Activated CD4-positive, alpha-beta T cell treated with anti-CD3 and anti-CD28 coated beads for 1 hour (primary cell): ENCODE results near the gene PLPPR1.
"Not testable (repeated sequence)": the region's sequence is repeated elsewhere in the genome, so short reads cannot be mapped to it uniquely, and the experiment has no call there.

Experiments
- DNase-seq: peaks from one replicate; pipeline ENCODE4 v3.0.0-alpha.2; 2020

Gene PLPPR1

DNA sequence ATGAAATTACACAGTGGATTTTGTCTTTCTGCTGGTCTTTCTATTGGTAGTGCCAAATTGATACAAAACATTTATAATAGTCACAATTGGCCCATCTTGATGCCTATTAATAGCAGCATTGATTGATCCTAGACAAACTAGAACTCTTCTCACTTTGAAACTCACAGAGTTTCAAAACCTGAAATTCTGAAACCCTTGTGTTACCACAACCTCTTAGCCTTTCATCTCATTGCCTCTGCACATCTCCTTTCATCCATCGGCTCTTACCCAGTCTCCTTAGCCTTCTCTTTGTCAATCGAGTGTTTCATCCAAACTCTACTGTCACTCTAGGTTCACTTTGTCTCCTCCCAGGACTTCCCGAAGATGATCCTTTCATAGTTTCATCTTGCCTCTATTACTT is 22.1 kb downstream of the PLPPR1 start:
- DNase-seq: no peak

DNA sequence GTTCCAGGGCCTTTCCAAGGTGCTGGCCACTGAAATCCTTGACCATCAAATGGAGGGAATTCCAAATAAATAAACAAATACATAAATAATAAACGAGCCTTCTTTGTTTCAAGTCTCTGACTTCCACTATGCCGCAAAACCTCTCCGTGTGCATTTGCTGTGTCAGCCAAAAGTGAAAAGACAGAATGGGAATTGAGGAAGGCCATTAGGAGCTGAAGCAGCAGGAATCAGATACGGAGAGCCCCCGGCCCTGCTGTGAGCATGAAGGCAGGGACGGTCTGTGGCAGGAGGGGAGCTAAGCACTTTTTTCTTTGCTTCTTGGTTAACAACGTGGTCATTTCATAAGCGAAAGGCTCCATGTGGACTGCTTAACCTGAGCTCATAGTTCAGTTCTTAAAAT is 26.1 kb downstream of the PLPPR1 start:
- no peak for DNase-seq

DNA sequence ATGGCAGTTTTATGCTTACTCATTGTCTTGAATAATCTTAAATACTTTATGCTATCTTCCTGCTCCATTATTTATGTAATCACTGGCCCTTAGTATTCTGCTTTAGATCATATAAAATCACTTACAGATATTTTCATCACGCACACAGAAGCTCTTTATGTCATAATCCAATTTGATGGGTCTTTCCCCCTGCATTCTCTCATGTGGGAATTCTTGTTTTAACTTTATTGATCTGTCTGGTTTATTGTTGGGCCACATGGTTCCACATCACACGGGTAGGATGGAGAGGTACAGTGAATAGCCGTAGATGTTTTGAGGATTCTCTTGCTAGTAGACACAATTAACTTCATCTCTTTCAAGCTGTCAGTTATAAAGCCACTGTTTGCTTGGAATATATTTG is 27.0 kb downstream of the PLPPR1 start:
- no peak for DNase-seq

DNA sequence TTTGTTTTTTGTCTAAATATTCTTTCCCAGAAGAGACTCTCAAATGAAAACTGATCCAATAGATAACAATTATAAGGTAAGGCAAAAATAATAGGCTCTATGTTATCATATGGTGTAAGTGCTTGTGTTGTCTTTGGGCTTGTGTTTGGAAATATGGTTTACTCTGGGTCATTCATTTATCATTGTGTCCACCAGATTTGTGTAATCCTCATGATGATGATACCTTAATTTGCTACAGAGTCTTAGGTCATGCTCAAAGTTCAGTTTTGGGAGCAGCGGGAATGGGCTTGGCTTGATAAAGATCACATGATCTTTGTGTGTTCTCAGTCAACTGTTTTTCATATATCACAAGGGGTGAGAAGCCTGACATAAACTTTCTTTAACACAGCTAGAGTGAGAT is 34.2 kb downstream of the PLPPR1 start:
- no peak for DNase-seq

DNA sequence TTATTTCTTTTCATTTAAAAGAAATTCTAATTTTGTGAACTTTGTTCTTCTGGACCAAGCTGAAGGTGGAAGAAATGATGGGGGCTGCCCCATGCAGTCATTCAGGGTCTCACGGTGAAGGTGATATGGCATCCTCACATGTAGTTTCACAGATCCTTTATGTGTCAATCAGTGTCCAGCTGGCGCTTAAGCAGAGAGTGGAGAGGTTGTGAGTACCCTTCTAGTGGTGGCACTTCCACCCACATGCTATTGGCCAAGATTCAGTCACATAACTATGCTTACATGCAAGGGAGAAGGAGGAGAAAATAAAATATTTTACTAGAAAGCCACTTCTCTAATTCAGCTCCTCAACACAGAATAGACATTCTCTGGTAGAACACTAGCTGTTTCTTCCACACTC is 34.7 kb downstream of the PLPPR1 start:
- DNase-seq: no peak

DNA sequence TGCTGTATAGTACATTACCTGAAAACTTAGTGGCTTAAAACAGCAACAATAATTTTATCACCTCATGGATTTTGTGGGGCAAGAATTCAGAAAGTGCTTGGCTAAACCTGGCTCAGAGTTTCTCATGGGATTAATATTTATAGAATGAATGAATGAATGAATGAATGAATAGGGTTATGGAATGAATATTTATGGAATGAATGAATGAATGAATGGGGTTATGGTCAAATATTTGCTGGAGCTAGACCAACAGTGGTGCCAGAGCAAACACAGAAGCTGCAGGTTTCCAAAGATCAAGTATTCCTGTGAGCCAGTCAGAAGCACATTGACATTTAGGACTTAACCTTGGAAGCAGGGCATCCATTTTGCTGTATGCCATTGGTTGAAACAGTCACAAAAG is 35.7 kb downstream of the PLPPR1 start:
- DNase-seq: no peak

DNA sequence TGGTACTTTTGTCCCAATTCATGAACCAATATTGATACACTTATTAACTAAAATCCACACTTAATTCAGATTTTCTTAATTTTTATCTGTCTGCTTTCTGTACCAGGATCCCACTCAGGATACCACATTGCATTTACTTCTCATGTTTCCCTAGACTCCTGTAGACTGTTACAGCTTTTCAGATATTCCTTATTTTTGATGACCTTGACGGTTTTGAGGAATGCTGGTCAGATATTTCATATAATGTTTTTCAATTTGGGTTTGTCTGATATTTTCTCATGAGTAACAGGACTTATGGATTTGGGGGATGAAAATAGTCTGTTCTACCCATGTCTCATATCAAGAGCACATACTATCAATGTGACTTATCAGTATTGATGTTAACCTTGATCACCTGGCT is 37.4 kb downstream of the PLPPR1 start:
- no peak for DNase-seq

DNA sequence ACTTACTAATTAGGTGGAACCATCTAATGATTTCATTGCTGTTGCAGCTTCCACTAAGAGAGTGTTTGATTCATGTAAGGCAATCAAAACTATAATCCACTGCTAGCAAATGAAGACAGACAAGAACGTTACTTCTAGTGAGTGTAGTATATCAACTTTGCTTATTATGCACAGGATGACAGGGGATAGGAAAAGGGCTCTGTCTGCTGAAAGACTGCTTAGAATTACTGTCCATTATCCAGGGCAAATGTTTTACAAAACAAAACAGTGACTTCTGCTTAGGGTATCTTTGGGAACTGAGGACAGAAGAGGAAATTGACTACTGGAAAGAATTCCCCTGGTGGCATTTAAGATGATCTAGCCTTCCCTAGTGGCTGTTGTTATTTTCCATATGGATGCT is 40.2 kb downstream of the PLPPR1 start:
- DNase-seq: no peak

DNA sequence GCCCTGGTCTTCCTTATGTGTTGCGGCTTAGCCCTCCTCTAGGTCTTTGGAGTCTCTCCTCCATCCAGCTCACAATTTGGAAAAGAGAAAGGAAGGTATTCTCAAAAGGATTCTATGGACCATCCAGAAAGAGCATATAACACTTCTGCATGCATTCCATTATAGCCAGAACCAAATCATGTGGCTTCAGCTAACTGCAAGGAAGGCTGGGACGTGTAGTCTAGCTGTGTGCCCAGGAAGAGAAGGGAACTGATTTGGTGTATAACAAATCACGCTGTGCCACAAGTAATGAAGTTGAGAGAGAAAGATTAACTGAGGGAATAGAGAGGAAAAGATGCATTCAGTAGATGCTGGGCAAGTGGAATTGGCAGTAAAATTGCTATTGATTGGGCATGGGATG is 43.7 kb downstream of the PLPPR1 start:
- no peak for DNase-seq

DNA sequence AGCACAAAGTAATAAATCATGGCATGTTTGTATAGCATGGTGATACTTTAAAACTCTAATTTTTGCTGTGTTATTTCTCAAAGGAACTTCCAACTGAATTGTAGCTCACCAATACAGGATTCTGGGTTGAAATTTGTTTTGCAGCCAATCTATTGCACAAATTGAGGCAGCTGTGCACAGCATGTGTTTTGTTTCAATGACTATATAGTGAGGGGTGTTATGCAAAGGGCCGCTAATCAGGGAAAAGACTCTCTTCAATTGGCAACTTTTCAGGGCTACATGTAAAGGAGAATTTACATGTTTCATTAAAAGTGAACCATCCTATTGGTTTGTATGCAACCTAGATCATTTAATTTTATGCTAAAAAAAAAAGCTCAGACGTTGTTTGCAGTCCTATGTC is 44.6 kb downstream of the PLPPR1 start:
- no peak for DNase-seq

DNA sequence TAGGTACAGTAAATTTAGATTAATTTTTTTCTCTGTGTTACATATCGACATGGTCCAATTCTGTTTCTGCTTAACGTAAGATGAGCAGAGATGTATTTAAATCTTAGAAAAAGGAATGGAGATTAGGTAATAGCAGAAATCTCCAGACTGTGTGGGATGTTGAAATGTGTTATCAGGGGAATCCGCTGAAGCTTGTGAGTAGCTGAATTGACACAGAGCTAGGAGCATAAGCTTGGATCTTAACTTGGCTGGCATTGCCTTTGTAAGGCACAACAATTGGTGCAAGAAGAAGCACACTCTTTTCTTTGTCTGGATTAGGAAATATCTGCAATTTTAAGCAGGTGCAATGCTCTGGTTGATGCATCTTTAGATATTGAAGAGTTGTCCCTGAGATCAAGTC is 53.1 kb downstream of the PLPPR1 start:
- no peak for DNase-seq

DNA sequence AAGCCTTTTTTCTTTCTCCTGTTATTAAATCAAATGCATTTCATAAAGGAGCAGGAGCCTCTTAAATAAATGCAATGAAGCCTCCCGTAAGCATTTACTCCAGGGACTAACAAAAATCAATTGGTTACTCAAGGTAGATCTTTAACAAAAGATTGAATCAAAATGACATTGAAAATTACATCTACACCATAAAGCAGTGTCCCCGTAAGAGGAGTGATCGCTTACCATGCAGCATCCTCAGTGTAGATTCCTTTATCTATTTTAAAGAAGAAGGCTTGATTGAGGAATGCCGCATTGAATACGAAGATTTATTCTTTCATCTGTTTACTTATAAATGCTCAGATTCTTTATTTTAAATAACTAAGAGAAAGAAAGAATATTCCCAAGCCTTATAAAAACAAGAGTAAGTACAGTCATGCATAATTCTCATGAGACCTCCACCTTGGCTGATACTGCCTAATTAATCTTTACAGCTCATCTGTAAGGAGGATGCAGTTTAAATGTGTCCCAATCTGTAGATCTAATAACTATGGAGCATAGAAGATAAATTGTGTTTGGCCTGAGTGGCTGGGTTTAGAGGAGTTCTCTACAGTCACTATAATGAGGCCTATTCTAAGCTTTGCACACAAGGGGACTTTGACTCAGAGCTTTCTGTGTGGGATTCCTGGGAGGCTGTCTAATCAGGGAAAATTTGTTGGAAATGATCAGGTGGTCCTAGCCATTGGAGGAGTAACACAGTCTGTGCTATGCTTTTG is 55.1 kb downstream of the PLPPR1 start:
- DNase-seq: no peak

DNA sequence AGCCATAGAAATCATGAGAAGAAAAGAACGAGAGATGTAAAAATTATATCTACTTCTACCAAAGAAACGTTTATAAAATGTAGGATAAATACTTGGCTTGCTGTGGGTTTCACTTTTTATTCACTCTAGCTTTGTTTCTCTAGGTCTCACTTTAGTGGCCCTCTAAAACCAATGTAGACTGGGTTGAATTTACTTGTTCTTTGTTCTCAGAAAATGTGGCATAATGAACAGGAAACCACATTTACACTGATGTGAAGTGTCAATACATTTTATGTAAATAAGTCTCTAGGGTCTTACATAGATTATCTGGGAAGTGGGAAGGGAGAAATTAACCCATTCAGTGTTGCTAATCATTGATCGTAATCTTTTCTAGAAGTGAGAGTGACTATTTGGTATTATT is 58.9 kb downstream of the PLPPR1 start:
- DNase-seq: no peak

DNA sequence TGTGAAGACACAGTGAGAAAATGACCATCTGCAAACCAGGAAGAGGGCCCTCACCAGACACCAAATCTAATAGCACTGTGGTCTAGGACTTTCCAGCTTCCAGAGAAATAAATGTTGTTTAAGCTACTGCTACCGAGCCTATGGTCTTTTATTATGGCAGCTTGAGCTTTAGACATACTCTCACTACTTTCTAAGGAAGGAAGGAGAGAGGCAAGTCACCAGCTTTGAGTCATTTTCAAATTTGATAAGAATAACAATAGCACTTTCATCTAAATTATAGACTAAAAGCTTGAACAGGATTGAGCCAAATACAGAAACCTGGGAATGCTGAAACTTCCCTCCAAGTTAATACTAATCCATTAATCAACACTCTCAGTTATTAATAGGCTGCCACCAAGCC is 64.4 kb downstream of the PLPPR1 start:
- DNase-seq: no peak

DNA sequence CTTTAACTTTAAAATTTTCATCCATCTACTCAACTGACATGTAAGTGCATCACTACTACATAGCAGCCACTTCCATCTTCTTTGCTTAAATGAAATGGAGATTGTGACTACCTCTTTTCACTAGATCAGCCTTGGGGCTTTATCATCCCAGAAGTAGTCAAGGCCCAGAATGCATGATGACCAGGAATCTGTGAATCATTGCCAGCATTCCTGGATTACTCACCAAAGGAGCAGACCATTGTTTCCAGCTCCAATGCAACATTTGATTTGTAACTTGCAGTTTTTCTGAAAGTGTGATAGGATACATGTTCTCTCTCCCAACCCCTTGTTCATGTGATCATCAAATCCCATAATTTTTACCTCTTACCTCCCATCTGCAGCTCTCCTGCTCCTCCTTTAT is 65.1 kb downstream of the PLPPR1 start:
- no peak for DNase-seq

DNA sequence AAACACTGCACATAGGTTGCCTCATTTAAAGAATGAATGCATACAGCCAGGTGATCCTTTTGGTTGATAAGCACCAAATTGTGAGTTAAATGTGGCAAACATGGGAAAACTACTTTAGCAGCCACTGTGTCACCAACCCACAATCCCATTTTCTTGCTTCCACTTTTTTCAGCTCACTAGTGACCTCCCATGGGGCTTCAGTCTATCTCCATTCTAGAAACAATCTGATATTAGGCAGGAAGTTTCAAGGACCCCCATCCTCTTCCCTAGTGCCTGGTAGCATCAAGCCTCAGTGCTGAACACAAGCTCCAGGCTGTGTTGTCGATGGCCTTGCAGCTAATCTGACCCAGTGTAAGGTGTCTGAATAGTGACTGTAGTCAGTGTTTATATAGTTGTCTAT is 66.2 kb downstream of the PLPPR1 start:
- no peak for DNase-seq

DNA sequence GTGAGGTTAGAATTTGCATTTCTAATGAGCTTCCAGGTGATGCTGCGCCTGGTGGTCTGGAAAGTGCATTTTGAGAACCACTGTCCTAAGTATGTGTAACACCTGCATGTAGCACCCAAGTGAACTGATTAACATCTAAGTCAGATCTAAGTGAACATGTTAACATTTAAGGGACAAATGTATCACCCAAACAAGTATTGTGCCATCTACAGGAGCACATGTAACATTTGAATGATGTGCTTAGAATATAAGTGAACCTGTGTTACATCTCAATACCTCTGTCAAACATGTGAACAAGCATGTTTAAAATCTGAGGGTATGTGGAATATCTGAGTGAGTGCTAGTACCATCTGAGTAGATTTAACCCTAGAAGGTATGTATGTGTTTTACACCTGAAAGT is 68.7 kb downstream of the PLPPR1 start:
- no peak for DNase-seq

DNA sequence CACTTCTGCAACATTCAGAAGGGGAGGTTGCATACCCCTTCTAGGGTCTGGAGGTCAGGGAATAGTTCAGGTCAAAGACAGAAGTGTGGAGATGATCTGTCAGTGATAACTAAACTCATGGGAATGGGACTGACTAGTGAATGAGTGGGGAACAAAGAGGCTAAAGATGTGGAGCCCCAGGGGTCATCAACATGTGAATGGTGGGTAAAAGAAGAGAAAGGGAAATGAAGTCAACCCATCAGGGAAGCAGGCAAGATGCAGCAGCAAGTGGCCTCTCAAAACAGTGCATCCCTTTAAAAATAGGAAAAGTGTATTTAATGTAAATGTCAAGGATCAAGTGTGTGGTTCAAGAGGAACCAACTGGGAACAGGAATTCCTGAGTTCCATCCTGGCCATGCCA is 69.9 kb downstream of the PLPPR1 start:
- no peak for DNase-seq

DNA sequence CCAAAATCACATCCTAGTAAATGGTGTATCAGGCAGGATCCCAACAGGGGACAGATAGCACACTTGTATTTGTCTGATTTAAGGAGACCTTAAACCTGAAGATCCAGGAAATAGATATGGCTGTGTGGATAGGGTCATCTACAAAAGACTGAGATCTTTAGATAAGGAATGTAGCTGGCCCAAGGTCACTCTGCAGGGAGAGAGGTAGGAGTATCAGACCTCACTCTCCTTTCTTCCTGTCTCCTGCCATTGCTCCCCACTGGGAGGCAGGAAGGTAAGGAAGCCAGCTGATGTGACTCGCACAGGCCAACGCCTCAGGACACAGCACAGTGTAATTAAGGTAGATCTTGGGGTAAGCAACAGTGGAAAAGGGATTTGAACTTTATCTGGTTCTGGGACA is 85.8 kb downstream of the PLPPR1 start:
- no peak for DNase-seq

DNA sequence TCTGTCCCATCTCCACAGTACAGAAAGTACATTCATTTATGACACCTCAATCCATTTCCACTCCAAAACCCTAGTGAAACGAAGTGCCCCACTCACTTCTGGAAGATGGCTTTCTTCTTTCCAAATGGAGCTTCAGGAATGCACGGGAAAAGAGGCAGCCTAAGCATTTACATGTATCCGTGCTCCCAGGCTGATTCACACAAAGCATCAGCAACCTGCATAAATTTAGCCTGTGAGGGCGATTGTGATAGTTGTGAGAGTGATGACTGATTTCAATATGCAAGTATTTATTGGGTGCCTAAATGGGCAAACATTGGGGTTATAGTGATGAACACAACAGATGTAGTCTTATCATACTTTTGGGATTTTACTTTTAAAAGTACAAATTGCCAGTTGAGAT is 86.6 kb downstream of the PLPPR1 start:
- DNase-seq: no peak

DNA sequence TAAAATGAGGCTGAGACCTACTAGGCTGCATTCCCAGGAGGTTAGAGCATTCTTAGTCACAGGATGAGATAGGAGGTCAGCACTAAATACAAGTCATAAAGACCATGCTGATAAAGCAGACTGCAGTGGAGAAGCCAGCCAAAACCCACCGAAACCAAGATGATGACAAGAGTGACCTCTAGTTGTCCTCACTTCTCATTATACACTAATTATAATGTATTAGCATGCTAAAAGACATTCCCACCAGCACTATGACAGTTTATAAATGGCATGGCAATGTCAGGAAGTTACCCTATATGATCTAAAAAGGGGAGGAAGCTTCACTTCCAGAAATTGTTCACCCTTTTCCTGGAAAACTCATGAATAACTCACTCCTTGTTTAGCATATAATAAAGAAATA is 88.6 kb downstream of the PLPPR1 start:
- no peak for DNase-seq

DNA sequence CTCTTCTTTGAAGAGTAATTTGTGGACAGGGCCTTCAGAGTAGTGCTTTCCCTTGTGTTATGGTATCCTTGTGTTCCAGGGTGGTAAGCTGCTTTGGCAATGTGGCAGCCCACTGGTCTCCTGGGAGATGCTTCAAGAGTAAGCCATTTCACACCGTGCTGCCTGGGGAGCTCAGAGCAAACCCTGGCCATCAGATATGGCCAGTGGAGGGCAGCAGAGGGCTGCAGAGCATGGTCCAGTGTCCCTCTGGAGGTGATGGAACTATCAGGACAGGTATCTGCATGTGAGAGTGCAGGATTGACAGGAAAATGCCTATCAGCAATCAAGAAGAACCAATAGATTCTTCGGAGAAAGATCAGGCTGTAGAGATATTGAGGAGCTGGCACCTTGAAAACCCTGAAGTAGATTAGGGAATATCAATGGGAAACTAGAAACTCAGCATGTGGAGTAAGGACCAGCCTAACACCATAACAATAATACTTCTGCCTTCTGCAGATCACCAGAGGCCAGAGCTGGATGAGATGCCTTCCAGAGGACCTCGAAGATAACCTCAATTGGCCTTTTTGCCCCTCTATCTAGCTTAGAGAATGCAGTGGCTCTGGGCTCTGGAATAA is 90.8 kb downstream of the PLPPR1 start:
- DNase-seq: no peak

DNA sequence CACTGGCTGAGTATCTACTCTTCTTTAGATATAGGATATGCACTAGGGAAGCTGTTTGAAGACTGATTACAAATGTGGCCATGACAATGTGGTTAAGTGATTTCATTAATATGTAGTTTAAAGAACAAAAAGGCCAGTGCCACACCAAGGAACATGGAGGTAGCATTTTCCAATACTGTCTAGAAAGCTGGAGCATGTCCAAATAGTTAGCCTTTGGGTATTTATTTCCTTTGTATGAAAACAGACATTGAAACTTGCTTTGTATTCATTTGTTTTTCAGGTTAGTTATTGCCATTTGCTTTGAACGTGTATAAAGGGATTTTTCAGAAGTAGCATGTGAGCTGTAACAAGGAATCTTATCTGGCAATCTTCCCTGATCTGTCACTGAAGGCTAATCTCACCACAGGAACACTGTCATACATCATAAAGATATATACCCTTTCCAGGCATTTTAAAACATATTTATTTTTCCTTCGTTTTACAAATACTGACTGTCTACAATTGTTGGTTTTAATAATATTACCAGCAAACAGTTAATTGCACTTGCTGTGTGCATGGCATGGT is 93.4 kb downstream of the PLPPR1 start:
- no peak for DNase-seq

DNA sequence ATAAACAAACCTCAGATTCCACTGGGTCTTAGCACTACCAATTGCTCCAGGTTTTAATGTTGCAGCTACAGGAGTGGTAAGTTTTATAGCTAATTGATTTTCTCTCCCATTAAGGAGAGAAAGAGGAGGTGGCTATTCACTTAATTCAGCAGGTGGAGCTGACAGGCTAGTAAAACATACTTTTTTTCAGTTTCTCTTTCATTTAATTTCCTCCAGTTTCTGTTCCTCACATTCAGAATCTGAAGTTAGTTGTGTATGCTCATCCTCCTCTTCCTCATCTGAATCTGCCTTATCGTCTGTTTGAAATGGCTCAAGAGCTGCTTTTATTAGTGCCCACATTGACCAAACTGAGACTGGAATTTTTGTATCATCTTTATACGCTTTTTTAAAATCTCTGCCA is 98.0 kb downstream of the PLPPR1 start:
- DNase-seq: no peak

DNA sequence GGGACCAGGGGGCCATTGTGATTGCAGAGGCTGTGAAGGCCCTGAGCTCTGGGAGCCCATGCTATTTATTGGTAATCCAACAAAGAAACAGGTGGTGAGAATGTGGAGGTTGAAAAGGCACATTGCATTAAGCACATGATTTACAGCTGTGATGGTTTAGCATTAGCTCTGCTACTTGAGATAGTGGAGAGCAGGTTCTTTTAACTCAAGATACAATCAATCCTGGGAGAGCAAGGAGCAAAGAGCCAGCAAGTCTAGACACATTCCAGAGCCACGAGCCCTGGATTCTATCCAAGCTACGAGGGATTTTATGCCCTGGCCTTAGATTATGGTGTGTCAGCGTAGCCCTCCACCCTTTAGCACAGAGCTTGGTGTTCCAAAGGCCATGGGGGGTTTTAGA is 98.8 kb downstream of the PLPPR1 start:
- DNase-seq: not testable (repeated sequence)
